Measurements from ENCODE around the gene APBB2. TPM values are rescaled to one million over a fixed set of nuclear protein-coding genes. Genes with fewer than 3 reads are reported as not detected.
"Not testable (repeated sequence)": the region's sequence is repeated elsewhere in the genome, so short reads cannot be mapped to it uniquely, and the experiment has no call there.

Gene APBB2
- total RNA-seq, 3 donors from 2014 or later, result 1.1 to 2.2 (median 1.2) TPM

DNA sequence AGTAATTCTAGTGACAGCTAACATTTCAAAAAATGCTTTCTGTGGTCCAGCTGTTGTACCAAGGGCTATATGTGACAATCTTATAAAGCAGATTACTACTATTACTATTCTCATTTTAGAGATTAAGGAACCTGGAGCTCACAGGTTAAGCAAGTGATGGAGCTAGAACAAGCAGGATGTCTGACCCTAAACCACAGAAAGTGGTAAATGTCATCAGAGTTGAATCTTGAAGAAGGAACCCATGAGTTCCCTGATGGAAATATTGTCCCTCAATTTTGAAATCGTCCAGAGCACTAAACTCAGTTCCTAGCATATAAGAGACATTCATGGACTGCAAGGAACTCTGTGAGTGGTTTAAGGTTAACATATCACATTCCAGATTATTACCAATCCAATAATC is 214.0 kb downstream of the APBB2 start:
- H3K27me3 Mint-ChIP-seq (ENCODE audit: low read depth), result peaks cover 5% of the 10 kb centered on the region
- ATAC-seq, result no peak
- no peak for DNase-seq
- no peak overlapping the region for H3K4me3 Mint-ChIP-seq
- no peaks in the 10 kb centered on the region for H3K9me3 Mint-ChIP-seq
- H3K4me1 Mint-ChIP-seq (ENCODE audit: low read depth), result no peaks in the 10 kb centered on the region
- no peaks in the 10 kb centered on the region for H3K36me3 Mint-ChIP-seq (ENCODE audit: insufficient read depth)

DNA sequence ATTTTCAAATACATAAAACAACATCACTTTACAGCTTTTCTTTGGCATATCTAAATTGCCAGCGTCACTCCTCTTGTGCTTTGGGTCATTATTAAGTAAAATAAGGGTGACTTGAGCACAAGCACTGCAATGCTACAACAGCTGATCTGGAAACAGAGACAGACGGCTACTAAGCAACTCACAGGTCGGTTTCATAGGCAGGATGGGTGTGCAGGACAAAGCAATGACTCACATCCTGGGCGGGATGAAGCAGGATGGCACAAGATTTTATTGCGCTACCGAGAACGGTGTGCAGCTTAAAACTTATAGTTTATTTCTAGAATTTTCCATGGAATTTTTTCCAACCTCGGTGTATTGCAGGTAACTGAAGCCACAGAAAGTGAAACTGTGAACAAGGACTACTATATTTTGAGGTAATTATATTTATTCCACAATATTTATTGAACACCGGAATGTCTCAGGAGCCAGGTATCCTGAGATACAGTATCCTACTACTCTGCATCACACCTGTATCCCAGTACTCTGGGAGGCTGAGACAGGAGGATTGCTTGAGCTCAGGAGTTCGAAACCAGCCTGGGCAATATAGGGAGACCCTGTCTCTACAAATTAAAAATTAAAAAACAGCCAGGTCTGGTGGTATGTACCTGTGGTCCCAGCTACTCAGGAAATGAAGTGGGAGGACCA is 215.5 kb downstream of the APBB2 start:
- Mint-ChIP-seq H3K4me3 (no peak overlapping the region), H3K36me3 (ENCODE audit: insufficient read depth) (no peaks in the 10 kb centered on the region), H3K9me3 (no peaks in the 10 kb centered on the region), H3K27me3 (ENCODE audit: low read depth) (peaks cover 5% of the 10 kb centered on the region), H3K4me1 (ENCODE audit: low read depth) (no peaks in the 10 kb centered on the region)
- no peak for ATAC-seq
- no peak for DNase-seq

DNA sequence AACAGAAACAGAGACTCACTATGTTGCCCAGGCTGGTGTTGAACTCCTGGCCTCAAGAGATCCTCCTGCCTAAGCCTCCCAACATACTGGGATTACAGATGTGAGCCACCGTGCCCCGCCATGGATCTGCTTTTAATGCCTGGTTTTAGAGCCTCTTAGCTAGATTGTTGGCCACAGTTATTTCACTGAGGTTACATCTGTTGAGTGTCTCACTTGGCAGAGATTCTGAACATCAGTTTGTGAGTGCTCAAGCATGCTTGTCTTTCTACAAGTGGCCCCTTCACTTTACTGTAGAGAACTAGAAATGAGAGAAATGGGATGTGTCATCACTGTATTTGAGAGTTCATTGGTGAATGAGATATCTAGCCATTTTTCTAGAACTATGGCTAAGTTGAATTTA is 218.5 kb downstream of the APBB2 start:
- DNase-seq (no peak), ATAC-seq (no peak)
- peaks cover 6% of the 10 kb centered on the region for H3K4me1 Mint-ChIP-seq (ENCODE audit: low read depth)
- H3K9me3 Mint-ChIP-seq, result peaks cover 4% of the 10 kb centered on the region
- no peaks in the 10 kb centered on the region for H3K36me3 Mint-ChIP-seq (ENCODE audit: insufficient read depth)
- H3K27me3 Mint-ChIP-seq (ENCODE audit: low read depth), result peaks cover 5% of the 10 kb centered on the region
- H3K4me3 Mint-ChIP-seq, result no peak overlapping the region

GRCh38 chr4:40994321-40994720 is 220.0 kb downstream of the APBB2 start:
- DNase-seq; H3K36me3 Mint-ChIP-seq (ENCODE audit: insufficient read depth); H3K27me3 Mint-ChIP-seq (ENCODE audit: low read depth); H3K4me1 Mint-ChIP-seq (ENCODE audit: low read depth); H3K4me3 Mint-ChIP-seq; H3K9me3 Mint-ChIP-seq; ATAC-seq: not testable (repeated sequence)

DNA sequence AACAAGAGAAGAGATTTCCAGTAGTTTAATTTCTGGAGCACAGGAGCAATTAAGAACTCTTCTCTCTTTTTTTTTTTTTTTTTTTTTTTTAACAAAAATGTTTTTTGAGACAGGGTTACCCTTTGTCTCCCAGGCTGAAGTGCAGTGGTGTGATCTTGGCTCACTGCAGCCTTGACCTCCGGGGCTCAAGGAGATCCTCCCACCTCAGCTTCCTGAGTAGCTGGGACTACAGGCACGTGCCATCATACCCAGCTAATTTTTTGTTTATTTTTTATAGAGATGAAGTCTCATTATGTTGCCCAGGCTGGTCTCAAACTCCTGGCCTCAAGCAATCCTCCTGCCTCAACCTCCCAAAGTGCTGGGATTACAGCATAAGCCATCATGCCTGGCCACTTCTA is 221.0 kb downstream of the APBB2 start:
- H3K4me3 Mint-ChIP-seq; H3K9me3 Mint-ChIP-seq; DNase-seq; H3K4me1 Mint-ChIP-seq (ENCODE audit: low read depth); ATAC-seq; H3K27me3 Mint-ChIP-seq (ENCODE audit: low read depth); H3K36me3 Mint-ChIP-seq (ENCODE audit: insufficient read depth): not testable (repeated sequence)

- DNase-seq (no peak), ATAC-seq (peak in 1 of 2 donors; percentile 35)
- Mint-ChIP-seq H3K27me3 (ENCODE audit: low read depth) (peaks cover 5% of the 10 kb centered on the region), H3K9me3 (peaks cover 4% of the 10 kb centered on the region), H3K4me3 (no peak overlapping the region), H3K4me1 (ENCODE audit: low read depth) (peaks cover 6% of the 10 kb centered on the region), H3K36me3 (ENCODE audit: insufficient read depth) (no peaks in the 10 kb centered on the region)
Observed at GRCh38 chr4:40992472-40993295, 221.7 kb downstream of the APBB2 start.

- Mint-ChIP-seq H3K9me3 (peaks cover 4% of the 10 kb centered on the region), H3K27me3 (ENCODE audit: low read depth) (no peaks in the 10 kb centered on the region), H3K4me1 (ENCODE audit: low read depth) (peaks cover 6% of the 10 kb centered on the region), H3K4me3 (no peak overlapping the region), H3K36me3 (ENCODE audit: insufficient read depth) (no peaks in the 10 kb centered on the region)
- DNase-seq (no peak), ATAC-seq (no peak)
Observed at GRCh38 chr4:40991908-40992307, 222.4 kb downstream of the APBB2 start.

DNA sequence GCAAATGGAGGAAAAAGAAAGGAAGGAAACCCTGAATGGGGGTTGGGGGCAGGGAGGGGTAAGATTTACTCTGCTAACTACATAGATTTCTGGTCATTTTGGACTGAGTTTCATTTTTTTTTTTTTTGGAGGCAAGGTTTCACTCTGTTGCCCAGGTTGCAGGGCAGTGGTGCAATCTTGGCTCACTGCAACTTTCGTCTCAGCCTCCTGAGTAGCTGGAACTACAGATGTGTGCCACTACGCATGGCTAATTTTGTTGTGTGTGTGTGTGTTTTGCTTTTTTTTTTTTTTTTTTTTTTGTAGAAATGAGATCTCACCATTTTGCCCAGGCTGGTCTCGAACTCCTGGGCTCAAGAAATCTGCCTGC is 223.5 kb downstream of the APBB2 start:
- Mint-ChIP-seq H3K9me3 (peaks cover 4% of the 10 kb centered on the region), H3K36me3 (ENCODE audit: insufficient read depth) (no peaks in the 10 kb centered on the region), H3K27me3 (ENCODE audit: low read depth) (no peaks in the 10 kb centered on the region), H3K4me1 (ENCODE audit: low read depth) (peaks cover 6% of the 10 kb centered on the region), H3K4me3 (no peak overlapping the region)
- ATAC-seq (no peak), DNase-seq (no peak)

DNA sequence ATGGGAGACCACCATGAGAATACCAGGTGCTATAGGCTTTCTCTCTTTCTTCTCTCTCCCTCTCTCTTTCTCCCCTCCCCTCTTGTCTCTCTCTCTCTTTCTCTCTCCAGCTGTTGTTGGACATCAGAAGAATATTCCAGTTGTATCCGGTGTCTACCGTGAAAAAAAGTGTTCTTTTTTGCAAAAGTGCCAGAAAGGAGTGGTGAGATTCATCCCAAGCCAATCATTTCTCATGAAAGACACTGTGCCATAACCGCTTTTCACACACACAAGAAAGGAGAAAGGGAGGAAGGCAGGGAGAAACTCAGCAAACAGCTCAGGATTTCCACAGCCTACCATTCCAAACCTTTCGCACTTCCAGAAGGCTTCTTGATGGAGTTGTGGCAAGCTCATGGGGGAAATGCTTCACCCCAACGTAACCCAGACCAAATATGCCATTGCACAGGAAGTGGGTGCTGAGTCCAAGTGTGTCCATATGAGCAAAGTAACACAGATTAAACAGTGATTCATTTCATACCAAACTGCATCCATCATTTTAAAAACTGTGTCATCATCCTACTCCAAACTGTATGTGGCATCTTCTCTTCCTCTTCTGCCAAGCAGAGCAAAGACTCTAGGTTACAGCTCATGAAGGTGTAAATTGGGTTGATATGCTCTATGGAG is 224.0 kb downstream of the APBB2 start:
- no peaks in the 10 kb centered on the region for H3K36me3 Mint-ChIP-seq (ENCODE audit: insufficient read depth)
- H3K4me1 Mint-ChIP-seq (ENCODE audit: low read depth), result peaks cover 6% of the 10 kb centered on the region
- H3K4me3 Mint-ChIP-seq, result no peak overlapping the region
- peaks cover 4% of the 10 kb centered on the region for H3K9me3 Mint-ChIP-seq
- H3K27me3 Mint-ChIP-seq (ENCODE audit: low read depth), result no peaks in the 10 kb centered on the region
- DNase-seq (no peak), ATAC-seq (no peak)

GRCh38 chr4:40987151-40987550 is 227.2 kb downstream of the APBB2 start:
- no peaks in the 10 kb centered on the region for H3K36me3 Mint-ChIP-seq (ENCODE audit: insufficient read depth)
- H3K27me3 Mint-ChIP-seq (ENCODE audit: low read depth), result no peaks in the 10 kb centered on the region
- H3K9me3 Mint-ChIP-seq, result no peaks in the 10 kb centered on the region
- DNase-seq, result no peak
- no peak overlapping the region for H3K4me3 Mint-ChIP-seq
- ATAC-seq, result no peak
- H3K4me1 Mint-ChIP-seq (ENCODE audit: low read depth), result peaks cover 2% of the 10 kb centered on the region

DNA sequence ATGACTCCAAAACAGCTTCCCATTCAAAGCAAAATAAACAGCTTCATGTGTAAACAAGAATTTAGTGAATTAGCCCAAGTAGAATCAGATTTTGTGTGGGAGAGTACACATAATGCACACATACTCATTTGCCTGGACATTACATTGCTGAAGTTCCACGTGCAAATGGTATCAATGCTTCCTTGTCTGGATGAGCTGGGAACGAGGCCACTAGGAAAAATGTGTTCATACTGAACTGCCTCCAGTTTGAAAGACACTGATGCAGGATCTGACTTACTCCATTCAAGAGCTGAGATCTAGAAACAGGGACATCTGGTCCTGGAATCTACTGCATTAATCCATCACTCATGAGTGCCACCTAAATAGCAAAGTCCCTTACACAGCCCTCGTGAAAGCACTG is 228.0 kb downstream of the APBB2 start:
- no peaks in the 10 kb centered on the region for H3K9me3 Mint-ChIP-seq
- no peaks in the 10 kb centered on the region for H3K4me1 Mint-ChIP-seq (ENCODE audit: low read depth)
- DNase-seq (no peak), ATAC-seq (no peak)
- H3K27me3 Mint-ChIP-seq (ENCODE audit: low read depth), result no peaks in the 10 kb centered on the region
- H3K4me3 Mint-ChIP-seq, result no peak overlapping the region
- no peaks in the 10 kb centered on the region for H3K36me3 Mint-ChIP-seq (ENCODE audit: insufficient read depth)

DNA sequence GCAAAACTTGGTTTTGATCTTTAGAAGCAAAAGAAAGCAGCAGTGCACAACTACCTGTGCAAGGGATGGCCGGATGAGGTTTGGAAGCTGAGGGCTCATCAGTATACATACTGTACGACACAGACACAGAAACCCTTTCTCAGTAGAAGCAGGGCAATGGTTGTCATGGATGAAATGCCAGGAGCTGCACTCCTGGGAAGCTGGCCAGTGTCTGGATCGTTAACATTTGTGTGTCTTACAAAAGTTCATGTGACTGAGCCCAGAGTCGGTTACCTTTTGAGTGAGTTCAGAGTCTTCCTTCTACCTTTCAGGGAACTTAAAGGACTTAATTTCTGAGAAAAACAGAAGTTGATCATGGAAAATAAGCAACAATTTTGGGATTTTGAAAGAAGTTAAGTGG is 230.3 kb downstream of the APBB2 start:
- H3K36me3 Mint-ChIP-seq (ENCODE audit: insufficient read depth), result no peaks in the 10 kb centered on the region
- ATAC-seq (no peak), DNase-seq (no peak)

DNA sequence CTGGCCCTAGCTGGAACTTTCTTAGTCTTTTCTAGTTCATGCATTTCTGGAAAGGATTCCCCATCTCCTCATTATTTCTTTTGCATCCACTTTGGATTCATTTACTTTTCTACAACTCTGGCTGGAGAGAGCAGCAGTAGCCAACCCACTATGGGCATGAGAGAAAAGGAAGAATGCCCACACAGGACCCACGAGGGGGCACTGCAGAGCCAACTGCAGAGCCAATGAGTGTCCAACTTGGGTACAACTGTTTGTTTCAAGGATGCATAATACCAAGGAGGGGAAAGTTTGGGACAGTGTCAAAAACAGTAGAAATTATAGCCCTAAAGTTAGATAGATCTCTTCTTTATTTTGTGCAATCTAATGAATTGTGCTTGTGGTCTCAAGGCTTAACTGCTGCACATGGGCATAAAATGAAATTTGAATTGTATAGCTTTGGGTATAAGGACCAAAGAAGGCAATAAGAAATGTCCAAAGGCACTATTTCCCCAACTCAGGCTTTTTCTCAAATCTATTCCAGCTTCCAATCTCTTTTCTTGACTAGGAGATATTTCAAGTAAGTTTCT is 233.9 kb downstream of the APBB2 start:
- no peak for DNase-seq
- Mint-ChIP-seq H3K4me1 (ENCODE audit: low read depth) (no peaks in the 10 kb centered on the region), H3K4me3 (no peak overlapping the region), H3K27me3 (ENCODE audit: low read depth) (no peaks in the 10 kb centered on the region), H3K36me3 (ENCODE audit: insufficient read depth) (no peaks in the 10 kb centered on the region), H3K9me3 (no peaks in the 10 kb centered on the region)
- ATAC-seq, result no peak

More for the DNA sequence above, 230.3 kb downstream of the APBB2 start:
- Mint-ChIP-seq H3K4me3 (no peak overlapping the region), H3K4me1 (ENCODE audit: low read depth) (no peaks in the 10 kb centered on the region), H3K9me3 (no peaks in the 10 kb centered on the region), H3K27me3 (ENCODE audit: low read depth) (no peaks in the 10 kb centered on the region)

- H3K36me3 Mint-ChIP-seq (ENCODE audit: insufficient read depth), result no peaks in the 10 kb centered on the region
- DNase-seq (no peak), ATAC-seq (no peak)
- H3K9me3 Mint-ChIP-seq, result no peaks in the 10 kb centered on the region
- no peaks in the 10 kb centered on the region for H3K4me1 Mint-ChIP-seq (ENCODE audit: low read depth)
- H3K27me3 Mint-ChIP-seq (ENCODE audit: low read depth), result peaks cover 12% of the 10 kb centered on the region
- H3K4me3 Mint-ChIP-seq, result no peak overlapping the region
Observed at GRCh38 chr4:40978548-40978947, 235.8 kb downstream of the APBB2 start.
